ENCODE measurements around the gene POLRMT.
"Not testable (repeated sequence)": the region's sequence is repeated elsewhere in the genome, so short reads cannot be mapped to it uniquely, and the experiment has no call there.

POLRMT gene

GRCh38 chr19:604355-604754, 29.0 kb downstream of the POLRMT start:
- Histone ChIP-seq H3K4me3 (IDR thresholded peaks at IDR 0.05; ENCODE audit: insufficient read depth, low read depth, low read length) (no peak overlapping the region), H3K27ac (no peak overlapping the region), H3K9ac (no peak overlapping the region), H3K36me3 (ENCODE audit: insufficient read depth) (no peaks in the 10 kb centered on the region), H3K27me3 (ENCODE audit: insufficient read depth, low read depth) (peaks cover 4% of the 10 kb centered on the region; the same call in 1 of the 2 replicates), H3K4me1 (ENCODE audit: low read depth, poor library complexity, severe bottlenecking) (no peaks in the 10 kb centered on the region), H3K4me2 (no peak overlapping the region), H4K20me1 (ENCODE audit: insufficient read depth) (no peaks in the 10 kb centered on the region), H3K79me2 (ENCODE audit: insufficient read depth, low read depth) (no peaks in the 10 kb centered on the region), H2AFZ (ENCODE audit: low read depth) (no peak overlapping the region)
- no peak for TF ChIP-seq CTCF (conservative IDR thresholded peaks at IDR 0.05; ENCODE audit: low read depth, low read length)

GRCh38 chr19:603779-604178, 29.6 kb downstream of the POLRMT start:
- not testable (repeated sequence) for H3K4me1 ChIP-seq (ENCODE audit: low read depth, poor library complexity, severe bottlenecking); H3K4me2 ChIP-seq; H3K9ac ChIP-seq; H4K20me1 ChIP-seq (ENCODE audit: insufficient read depth); H3K79me2 ChIP-seq (ENCODE audit: insufficient read depth, low read depth); H3K4me3 ChIP-seq (IDR thresholded peaks at IDR 0.05; ENCODE audit: insufficient read depth, low read depth, low read length); H3K27ac ChIP-seq; H2AFZ ChIP-seq (ENCODE audit: low read depth); H3K36me3 ChIP-seq (ENCODE audit: insufficient read depth); H3K27me3 ChIP-seq (ENCODE audit: insufficient read depth, low read depth)

- H3K9ac ChIP-seq; H3K27ac ChIP-seq; H3K4me2 ChIP-seq; H3K4me3 ChIP-seq (IDR thresholded peaks at IDR 0.05; ENCODE audit: insufficient read depth, low read depth, low read length); H3K4me1 ChIP-seq (ENCODE audit: low read depth, poor library complexity, severe bottlenecking); H3K79me2 ChIP-seq (ENCODE audit: insufficient read depth, low read depth); H3K36me3 ChIP-seq (ENCODE audit: insufficient read depth); H4K20me1 ChIP-seq (ENCODE audit: insufficient read depth); H3K27me3 ChIP-seq (ENCODE audit: insufficient read depth, low read depth); H2AFZ ChIP-seq (ENCODE audit: low read depth): not testable (repeated sequence)
Observed at GRCh38 chr19:603302-603639, 30.1 kb downstream of the POLRMT start.

GRCh38 chr19:602391-603301, 30.7 kb downstream of the POLRMT start:
- Histone ChIP-seq H3K36me3 (ENCODE audit: insufficient read depth) (no peaks in the 10 kb centered on the region), H3K27ac (no peak overlapping the region), H3K4me2 (no peak overlapping the region), H4K20me1 (ENCODE audit: insufficient read depth) (no peaks in the 10 kb centered on the region), H3K79me2 (ENCODE audit: insufficient read depth, low read depth) (no peaks in the 10 kb centered on the region), H3K4me3 (IDR thresholded peaks at IDR 0.05; ENCODE audit: insufficient read depth, low read depth, low read length) (no peak overlapping the region), H3K9ac (no peak overlapping the region), H3K27me3 (ENCODE audit: insufficient read depth, low read depth) (peaks cover 4% of the 10 kb centered on the region; the same call in 1 of the 2 replicates), H3K4me1 (ENCODE audit: low read depth, poor library complexity, severe bottlenecking) (no peaks in the 10 kb centered on the region), H2AFZ (ENCODE audit: low read depth) (no peak overlapping the region)
- TF ChIP-seq CTCF (conservative IDR thresholded peaks at IDR 0.05; ENCODE audit: low read depth, low read length) = no peak

- TF ChIP-seq CTCF (conservative IDR thresholded peaks at IDR 0.05; ENCODE audit: low read depth, low read length) = no peak
Observed at GRCh38 chr19:601790-602189, 31.5 kb downstream of the POLRMT start.

More at GRCh38 chr19:601790-602189, 31.5 kb downstream of the POLRMT start:
- Histone ChIP-seq H3K27ac (no peak overlapping the region), H3K4me2 (no peak overlapping the region), H2AFZ (ENCODE audit: low read depth) (no peak overlapping the region), H4K20me1 (ENCODE audit: insufficient read depth) (no peaks in the 10 kb centered on the region), H3K4me3 (IDR thresholded peaks at IDR 0.05; ENCODE audit: insufficient read depth, low read depth, low read length) (no peak overlapping the region), H3K4me1 (ENCODE audit: low read depth, poor library complexity, severe bottlenecking) (peaks cover 4% of the 10 kb centered on the region), H3K36me3 (ENCODE audit: insufficient read depth) (no peaks in the 10 kb centered on the region), H3K79me2 (ENCODE audit: insufficient read depth, low read depth) (no peaks in the 10 kb centered on the region), H3K27me3 (ENCODE audit: insufficient read depth, low read depth) (peaks cover 4% of the 10 kb centered on the region; the same call in 1 of the 2 replicates), H3K9ac (no peak overlapping the region)

Data from KMS-11 (cell line).